ENCODE results near the gene GDPD3. TPM values are rescaled to one million over a fixed set of nuclear protein-coding genes. Genes with fewer than 3 reads are reported as not detected.
A peak's percentile ranks its signal among the peaks of the same experiment; 100 is the strongest.

Gene GDPD3
- total RNA-seq, 2 experiments from 2014 or later, result 4.5 to 5.7 TPM

DNA sequence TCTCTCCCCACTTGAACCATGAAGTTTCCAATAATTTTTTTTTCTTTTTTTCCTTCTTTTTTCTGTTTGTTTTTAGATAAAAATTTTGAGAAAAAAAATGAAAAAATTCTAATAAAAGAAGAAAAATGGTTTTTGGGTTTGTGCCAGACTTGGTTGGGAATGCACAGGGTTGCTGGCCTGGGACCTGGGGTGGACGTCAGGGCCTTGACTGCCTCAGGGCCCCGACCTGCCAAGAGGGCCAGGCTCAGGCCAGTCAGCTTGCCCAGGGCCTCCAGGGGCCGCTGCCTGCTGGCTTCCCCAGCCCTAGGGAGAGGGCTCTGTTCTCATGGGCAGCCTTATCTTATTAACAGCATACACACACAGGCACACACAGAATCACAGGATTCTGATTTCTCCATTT, 28.1 kb downstream of the GDPD3 start:
- ATAC-seq (no peak), DNase-seq (no peak)
- ChIA-PET CTCF (no interaction called here), POLR2A (interaction anchor here (1.3 kb wide), 1 partner anchor 19 kb away, joined by 3 read pairs; no protein-coding TSS in a partner anchor)
- Mint-ChIP-seq H3K4me3 (no peak overlapping the region), H3K27me3 (no peaks in the 10 kb centered on the region), H3K36me3 (ENCODE audit: low read depth) (peaks cover 30% of the 10 kb centered on the region), H3K27ac (no peak overlapping the region), H3K9me3 (no peaks in the 10 kb centered on the region), H3K4me1 (ENCODE audit: low read depth) (peaks cover 13% of the 10 kb centered on the region)
- TF ChIP-seq, protein P1, sequence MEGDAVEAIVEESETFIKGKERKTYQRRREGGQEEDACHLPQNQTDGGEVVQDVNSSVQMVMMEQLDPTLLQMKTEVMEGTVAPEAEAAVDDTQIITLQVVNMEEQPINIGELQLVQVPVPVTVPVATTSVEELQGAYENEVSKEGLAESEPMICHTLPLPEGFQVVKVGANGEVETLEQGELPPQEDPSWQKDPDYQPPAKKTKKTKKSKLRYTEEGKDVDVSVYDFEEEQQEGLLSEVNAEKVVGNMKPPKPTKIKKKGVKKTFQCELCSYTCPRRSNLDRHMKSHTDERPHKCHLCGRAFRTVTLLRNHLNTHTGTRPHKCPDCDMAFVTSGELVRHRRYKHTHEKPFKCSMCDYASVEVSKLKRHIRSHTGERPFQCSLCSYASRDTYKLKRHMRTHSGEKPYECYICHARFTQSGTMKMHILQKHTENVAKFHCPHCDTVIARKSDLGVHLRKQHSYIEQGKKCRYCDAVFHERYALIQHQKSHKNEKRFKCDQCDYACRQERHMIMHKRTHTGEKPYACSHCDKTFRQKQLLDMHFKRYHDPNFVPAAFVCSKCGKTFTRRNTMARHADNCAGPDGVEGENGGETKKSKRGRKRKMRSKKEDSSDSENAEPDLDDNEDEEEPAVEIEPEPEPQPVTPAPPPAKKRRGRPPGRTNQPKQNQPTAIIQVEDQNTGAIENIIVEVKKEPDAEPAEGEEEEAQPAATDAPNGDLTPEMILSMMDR (IDR thresholded peaks at IDR 0.05), result no peak
- intact Hi-C loops (cut with micrococcal nuclease), result no loop called here

DNA sequence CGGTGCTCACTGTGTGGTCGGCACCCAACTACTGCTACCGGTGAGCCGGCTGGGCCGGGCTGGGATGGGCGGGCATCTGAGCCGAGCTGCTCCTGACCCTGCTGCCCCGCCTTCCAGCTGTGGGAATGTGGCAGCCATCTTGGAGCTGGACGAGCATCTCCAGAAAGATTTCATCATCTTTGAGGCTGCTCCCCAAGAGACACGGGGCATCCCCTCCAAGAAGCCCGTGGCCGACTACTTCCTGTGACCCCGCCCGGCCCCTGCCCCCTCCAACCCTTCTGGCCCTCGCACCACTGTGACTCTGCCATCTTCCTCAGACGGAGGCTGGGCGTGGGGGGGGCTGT, 28.5 kb downstream of the GDPD3 start:
- H3K36me3 Mint-ChIP-seq (ENCODE audit: low read depth), result peaks cover 33% of the 10 kb centered on the region
- DNase-seq (no peak), ATAC-seq (no peak)
- H3K4me3 Mint-ChIP-seq, result no peak overlapping the region
- no peaks in the 10 kb centered on the region for H3K9me3 Mint-ChIP-seq
- intact Hi-C loops (cut with micrococcal nuclease), result no loop called here
- POLR2A ChIA-PET, result interaction anchor here (1.3 to 1.4 kb wide), 2 partner anchors 8 to 18 kb away, joined by 3 to 4 read pairs; partner anchors contain the start of gene TBX6
- peaks cover 10% of the 10 kb centered on the region for H3K4me1 Mint-ChIP-seq (ENCODE audit: low read depth)
- no peak overlapping the region for H3K27ac Mint-ChIP-seq
- H3K27me3 Mint-ChIP-seq, result no peaks in the 10 kb centered on the region
- TF ChIP-seq, protein P1 (IDR thresholded peaks at IDR 0.05), result no peak
- CTCF ChIA-PET, result no interaction called here

GRCh38 chr16:30084096-30084815, 29.1 kb downstream of the GDPD3 start:
- Mint-ChIP-seq H3K27me3 (no peaks in the 10 kb centered on the region), H3K4me1 (ENCODE audit: low read depth) (peaks cover 10% of the 10 kb centered on the region), H3K9me3 (no peaks in the 10 kb centered on the region), H3K27ac (peak overlapping the region; percentile 61), H3K4me3 (no peak overlapping the region), H3K36me3 (ENCODE audit: low read depth) (peaks cover 38% of the 10 kb centered on the region)
- POLR2A ChIA-PET, result interaction anchor here (1.4 kb wide), 1 partner anchor 8 kb away, joined by 4 read pairs; the partner anchor contains the start of gene TBX6
- intact Hi-C loops (cut with micrococcal nuclease), result no loop called here
- DNase-seq (no peak), ATAC-seq (no peak)
- TF ChIP-seq, protein P1 (IDR thresholded peaks at IDR 0.05), result no peak
- CTCF ChIA-PET, result no interaction called here

DNA sequence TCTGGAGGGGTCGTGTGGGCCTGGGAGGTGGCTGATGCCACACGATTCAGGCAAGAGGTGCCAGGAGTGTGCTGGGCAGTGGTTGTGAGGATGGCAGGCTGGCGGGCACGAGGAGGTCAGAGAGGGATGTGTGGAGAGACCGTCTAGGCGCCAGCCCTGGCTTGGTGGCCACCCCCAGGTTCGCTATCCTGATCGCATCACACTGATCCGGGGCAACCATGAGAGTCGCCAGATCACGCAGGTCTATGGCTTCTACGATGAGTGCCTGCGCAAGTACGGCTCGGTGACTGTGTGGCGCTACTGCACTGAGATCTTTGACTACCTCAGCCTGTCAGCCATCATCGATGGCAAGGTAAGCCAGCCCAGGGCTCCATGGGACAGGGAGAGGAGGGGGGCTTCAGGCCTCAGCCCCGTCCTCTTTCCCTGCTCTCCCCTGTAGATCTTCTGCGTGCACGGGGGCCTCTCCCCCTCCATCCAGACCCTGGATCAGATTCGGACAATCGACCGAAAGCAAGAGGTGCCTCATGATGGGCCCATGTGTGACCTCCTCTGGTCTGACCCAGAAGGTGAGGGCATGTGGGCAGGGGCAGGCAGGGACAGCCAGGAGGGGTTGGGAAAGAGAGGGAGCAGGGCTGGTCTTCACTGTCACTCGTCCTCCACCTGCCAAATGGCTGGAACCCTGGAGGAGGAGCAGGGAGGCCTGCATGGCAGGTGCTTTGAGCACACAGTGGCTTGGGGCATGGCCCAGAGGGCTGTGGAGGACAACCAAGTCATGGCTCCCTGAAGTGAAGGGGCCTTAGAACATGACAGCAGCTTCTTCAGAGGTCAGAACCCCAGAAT, 29.9 kb downstream of the GDPD3 start:
- TF ChIP-seq, protein P1 (IDR thresholded peaks at IDR 0.05), result no peak
- CTCF ChIA-PET, result no interaction called here
- H3K27ac Mint-ChIP-seq, result peak overlapping the region; percentile 21

More for the DNA sequence above, 29.9 kb downstream of the GDPD3 start:
- peaks cover 10% of the 10 kb centered on the region for H3K4me1 Mint-ChIP-seq (ENCODE audit: low read depth)
- no peak overlapping the region for H3K4me3 Mint-ChIP-seq
- no peaks in the 10 kb centered on the region for H3K27me3 Mint-ChIP-seq
- no peaks in the 10 kb centered on the region for H3K9me3 Mint-ChIP-seq
- ATAC-seq (no peak), DNase-seq (no peak)
- POLR2A ChIA-PET, result interaction anchor here (0.6 to 7.4 kb wide), 3 partner anchors 8 to 9 kb away, joined by 4 to 70 read pairs (median 4); partner anchors contain the start of genes TBX6 and YPEL3
- H3K36me3 Mint-ChIP-seq (ENCODE audit: low read depth), result peaks cover 41% of the 10 kb centered on the region
- intact Hi-C loops (cut with micrococcal nuclease), result no loop called here
